Neural cell (in vitro differentiated cells): ENCODE results near the gene RBBP7. TPM values are rescaled to one million over a fixed set of nuclear protein-coding genes. Genes with fewer than 3 reads are reported as not detected.

ENCODE experiments used
- H2AFZ ChIP-seq: fragments of 200-600, 300-800 bp; sonication (generic), shearing (Covaris generic); 2 replicates; pipeline ENCODE4 v1.6.0; 2014; ENCODE audit warnings: low read depth, mild to moderate bottlenecking, antibody characterized with exemption, low read length, moderate library complexity
- H3F3A ChIP-seq: fragments of 200-600 bp; shearing (Covaris generic); 2 replicates; pipeline ENCODE4 v1.6.1; 2016; ENCODE audit warnings: mild to moderate bottlenecking, moderate library complexity, mixed read lengths, antibody characterized with exemption, low read length; ENCODE audit not compliant: insufficient read depth, poor library complexity, severe bottlenecking
- H3K27ac ChIP-seq: fragments of 200-600, 300-800 bp; sonication (generic), shearing (Covaris generic); 2 replicates; pipeline ENCODE4 v1.5.1; 2014; ENCODE audit warnings: mild to moderate bottlenecking, low read length, moderate library complexity
- H3K27me3 ChIP-seq: fragments of 300-800, 200-600 bp; sonication (generic), shearing (Covaris generic); 2 replicates; pipeline ENCODE4 v1.6.0; 2014; ENCODE audit warnings: mild to moderate bottlenecking, low read depth, low read length, moderate library complexity; ENCODE audit not compliant: insufficient read depth
- H3K36me3 ChIP-seq: fragments of 300-800, 200-600 bp; sonication (generic), shearing (Covaris generic); 2 replicates; pipeline ENCODE4 v1.5.1; 2014; ENCODE audit warnings: mild to moderate bottlenecking, antibody characterized with exemption, low read length, moderate library complexity; ENCODE audit not compliant: insufficient read depth
- H3K4me2 ChIP-seq: fragments of 300-800, 200-600 bp; sonication (generic), shearing (Covaris generic); 2 replicates; pipeline ENCODE4 v1.6.0; 2014; ENCODE audit warnings: mild to moderate bottlenecking, low read length
- H3K4me3 ChIP-seq: fragments of 300-800, 200-600 bp; sonication (generic), shearing (Covaris generic); 2 replicates; pipeline ENCODE4 v1.5.1; 2014; ENCODE audit warnings: mild to moderate bottlenecking, low read length, moderate library complexity
- H3K79me2 ChIP-seq: fragments of 200-600 bp; shearing (Covaris generic); replicated peaks from 2 replicates; pipeline ENCODE4 v1.6.0; 2014; ENCODE audit warnings: mild to moderate bottlenecking, low read length, moderate library complexity; ENCODE audit not compliant: insufficient read depth
- H3K9ac ChIP-seq: fragments of 300-800, 200-600 bp; sonication (generic), shearing (Covaris generic); 2 replicates; pipeline ENCODE4 v1.6.1; 2016; ENCODE audit warnings: mild to moderate bottlenecking, low read length, mixed read lengths
- H3K9me2 ChIP-seq: fragments of 200-600 bp; shearing (Covaris generic); 2 replicates; pipeline ENCODE4 v1.6.1; 2016; ENCODE audit warnings: mild to moderate bottlenecking, low read length, mixed read lengths; ENCODE audit not compliant: insufficient read depth
- H3K9me3 ChIP-seq: fragments of 200-600, 300-800 bp; sonication (generic), shearing (Covaris generic); 2 replicates; pipeline ENCODE4 v1.6.1; 2016; ENCODE audit warnings: mild to moderate bottlenecking, mixed run types, low read length, moderate library complexity, mixed read lengths
- H4K20me1 ChIP-seq: fragments of 200-600 bp; shearing (Covaris generic); 2 replicates; pipeline ENCODE4 v1.6.1; 2016; ENCODE audit warnings: mild to moderate bottlenecking, mixed run types; ENCODE audit not compliant: insufficient read depth
- EP300 ChIP-seq: fragments of 450-650 bp; conservative IDR thresholded peaks from 2 replicates; pipeline ENCODE4 v1.6.1; 2014; ENCODE audit warnings: antibody characterized with exemption, mild to moderate bottlenecking, moderate library complexity; ENCODE audit not compliant: poor library complexity, severe bottlenecking
- EZH2 ChIP-seq: fragments of 200-600, 300-800 bp; shearing (Covaris generic), sonication (generic); IDR thresholded peaks from 2 replicates; pipeline ENCODE4 v1.6.1; 2014; ENCODE audit warnings: antibody characterized with exemption, low read length, borderline replicate concordance, mild to moderate bottlenecking; ENCODE audit not compliant: insufficient read depth, poor library complexity, severe bottlenecking
- MXI1 ChIP-seq: fragments of 450-650 bp; conservative IDR thresholded peaks from 2 replicates; pipeline ENCODE4 v1.6.1; 2014; ENCODE audit warnings: antibody characterized with exemption, mild to moderate bottlenecking; ENCODE audit not compliant: poor library complexity, severe bottlenecking
- POLR2AphosphoS5 ChIP-seq: IDR thresholded peaks from 2 replicates; pipeline ENCODE4 v1.6.1; 2012
- RAD21 ChIP-seq: fragments of 450-650 bp; conservative IDR thresholded peaks from 2 replicates; pipeline ENCODE4 v1.6.1; 2014; ENCODE audit warnings: antibody characterized with exemption, mild to moderate bottlenecking, moderate library complexity
- SMC3 ChIP-seq: fragments of 450-650 bp; conservative IDR thresholded peaks from 2 replicates; pipeline ENCODE4 v1.6.1; 2014; ENCODE audit warnings: antibody characterized with exemption, mild to moderate bottlenecking, moderate library complexity; ENCODE audit not compliant: poor library complexity
- TAF1 ChIP-seq: IDR thresholded peaks from 2 replicates; pipeline ENCODE4 v1.6.1; 2012; ENCODE audit warnings: low read depth
- polyA plus RNA-seq: library from polyadenylated mRNA; depleted of rRNA; stranded (reverse); fragments of >200 nt; gene quantifications from 2 replicates; pipeline ENCODE4 v1.2.3, GENCODE V29; 2014
- TF ChIP-seq, protein P1 (sequence below): IDR thresholded peaks from 2 replicates; pipeline ENCODE4 v1.6.1; 2012; ENCODE audit warnings: borderline replicate concordance
- TF ChIP-seq, protein P2 (sequence below): fragments of 450-650 bp; IDR thresholded peaks from 2 replicates; pipeline ENCODE4 v1.5.1; 2014; ENCODE audit warnings: antibody characterized with exemption, mild to moderate bottlenecking, moderate library complexity; ENCODE audit not compliant: poor library complexity, severe bottlenecking

The RBBP7 gene
- polyA plus RNA-seq, 1 donor from 2014 or later, result 204 TPM

DNA sequence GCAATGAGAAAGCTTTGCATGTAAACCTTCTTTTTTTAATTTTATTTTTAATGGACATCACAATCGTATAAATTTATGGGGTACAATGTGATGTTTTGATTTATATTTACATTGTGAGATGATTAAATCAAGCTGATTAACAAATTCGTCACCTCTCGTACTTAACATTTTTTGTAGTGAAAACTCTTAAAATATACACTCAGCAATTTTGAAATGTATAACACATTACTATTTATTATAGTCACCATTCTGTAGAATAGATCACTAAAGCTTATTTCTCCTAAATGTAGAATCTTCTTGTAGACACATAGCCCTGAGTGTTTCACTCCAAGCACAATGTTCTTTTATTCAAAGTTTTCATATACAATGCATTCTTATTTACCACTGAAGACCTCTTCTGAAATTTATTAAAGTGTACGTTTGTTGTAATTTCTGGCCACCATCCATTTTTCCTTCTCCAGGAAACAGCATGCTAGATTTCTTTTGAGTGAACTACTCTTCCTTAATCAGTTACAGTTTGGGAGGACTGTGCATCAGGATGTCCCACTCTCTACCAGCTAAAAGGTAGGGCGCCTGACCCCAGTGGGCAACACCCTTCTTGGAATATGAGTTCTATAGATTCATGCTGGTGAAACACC, 4.4 kb upstream of the RBBP7 start:
- Histone ChIP-seq H3K4me2 (no peak overlapping the region), H3K4me3 (no peak overlapping the region), H3F3A (no peaks in the 10 kb centered on the region), H3K9me3 (no peaks in the 10 kb centered on the region), H3K27ac (no peak overlapping the region), H3K9ac (no peak overlapping the region), H3K79me2 (no peaks in the 10 kb centered on the region), H3K27me3 (no peaks in the 10 kb centered on the region), H4K20me1 (no peaks in the 10 kb centered on the region), H3K36me3 (no peaks in the 10 kb centered on the region), H3K9me2 (no peaks in the 10 kb centered on the region), H2AFZ (no peak overlapping the region)
- no peak for TF ChIP-seq SMC3
- TF ChIP-seq EP300, result no peak
- TF ChIP-seq MXI1, result no peak
- TF ChIP-seq, protein P1, sequence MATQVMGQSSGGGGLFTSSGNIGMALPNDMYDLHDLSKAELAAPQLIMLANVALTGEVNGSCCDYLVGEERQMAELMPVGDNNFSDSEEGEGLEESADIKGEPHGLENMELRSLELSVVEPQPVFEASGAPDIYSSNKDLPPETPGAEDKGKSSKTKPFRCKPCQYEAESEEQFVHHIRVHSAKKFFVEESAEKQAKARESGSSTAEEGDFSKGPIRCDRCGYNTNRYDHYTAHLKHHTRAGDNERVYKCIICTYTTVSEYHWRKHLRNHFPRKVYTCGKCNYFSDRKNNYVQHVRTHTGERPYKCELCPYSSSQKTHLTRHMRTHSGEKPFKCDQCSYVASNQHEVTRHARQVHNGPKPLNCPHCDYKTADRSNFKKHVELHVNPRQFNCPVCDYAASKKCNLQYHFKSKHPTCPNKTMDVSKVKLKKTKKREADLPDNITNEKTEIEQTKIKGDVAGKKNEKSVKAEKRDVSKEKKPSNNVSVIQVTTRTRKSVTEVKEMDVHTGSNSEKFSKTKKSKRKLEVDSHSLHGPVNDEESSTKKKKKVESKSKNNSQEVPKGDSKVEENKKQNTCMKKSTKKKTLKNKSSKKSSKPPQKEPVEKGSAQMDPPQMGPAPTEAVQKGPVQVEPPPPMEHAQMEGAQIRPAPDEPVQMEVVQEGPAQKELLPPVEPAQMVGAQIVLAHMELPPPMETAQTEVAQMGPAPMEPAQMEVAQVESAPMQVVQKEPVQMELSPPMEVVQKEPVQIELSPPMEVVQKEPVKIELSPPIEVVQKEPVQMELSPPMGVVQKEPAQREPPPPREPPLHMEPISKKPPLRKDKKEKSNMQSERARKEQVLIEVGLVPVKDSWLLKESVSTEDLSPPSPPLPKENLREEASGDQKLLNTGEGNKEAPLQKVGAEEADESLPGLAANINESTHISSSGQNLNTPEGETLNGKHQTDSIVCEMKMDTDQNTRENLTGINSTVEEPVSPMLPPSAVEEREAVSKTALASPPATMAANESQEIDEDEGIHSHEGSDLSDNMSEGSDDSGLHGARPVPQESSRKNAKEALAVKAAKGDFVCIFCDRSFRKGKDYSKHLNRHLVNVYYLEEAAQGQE, result no peak
- no peak for TF ChIP-seq TAF1
- no peak for TF ChIP-seq EZH2
- no peak for TF ChIP-seq POLR2AphosphoS5
- TF ChIP-seq, protein P2, sequence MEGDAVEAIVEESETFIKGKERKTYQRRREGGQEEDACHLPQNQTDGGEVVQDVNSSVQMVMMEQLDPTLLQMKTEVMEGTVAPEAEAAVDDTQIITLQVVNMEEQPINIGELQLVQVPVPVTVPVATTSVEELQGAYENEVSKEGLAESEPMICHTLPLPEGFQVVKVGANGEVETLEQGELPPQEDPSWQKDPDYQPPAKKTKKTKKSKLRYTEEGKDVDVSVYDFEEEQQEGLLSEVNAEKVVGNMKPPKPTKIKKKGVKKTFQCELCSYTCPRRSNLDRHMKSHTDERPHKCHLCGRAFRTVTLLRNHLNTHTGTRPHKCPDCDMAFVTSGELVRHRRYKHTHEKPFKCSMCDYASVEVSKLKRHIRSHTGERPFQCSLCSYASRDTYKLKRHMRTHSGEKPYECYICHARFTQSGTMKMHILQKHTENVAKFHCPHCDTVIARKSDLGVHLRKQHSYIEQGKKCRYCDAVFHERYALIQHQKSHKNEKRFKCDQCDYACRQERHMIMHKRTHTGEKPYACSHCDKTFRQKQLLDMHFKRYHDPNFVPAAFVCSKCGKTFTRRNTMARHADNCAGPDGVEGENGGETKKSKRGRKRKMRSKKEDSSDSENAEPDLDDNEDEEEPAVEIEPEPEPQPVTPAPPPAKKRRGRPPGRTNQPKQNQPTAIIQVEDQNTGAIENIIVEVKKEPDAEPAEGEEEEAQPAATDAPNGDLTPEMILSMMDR, result no peak
- TF ChIP-seq RAD21, result no peak

DNA sequence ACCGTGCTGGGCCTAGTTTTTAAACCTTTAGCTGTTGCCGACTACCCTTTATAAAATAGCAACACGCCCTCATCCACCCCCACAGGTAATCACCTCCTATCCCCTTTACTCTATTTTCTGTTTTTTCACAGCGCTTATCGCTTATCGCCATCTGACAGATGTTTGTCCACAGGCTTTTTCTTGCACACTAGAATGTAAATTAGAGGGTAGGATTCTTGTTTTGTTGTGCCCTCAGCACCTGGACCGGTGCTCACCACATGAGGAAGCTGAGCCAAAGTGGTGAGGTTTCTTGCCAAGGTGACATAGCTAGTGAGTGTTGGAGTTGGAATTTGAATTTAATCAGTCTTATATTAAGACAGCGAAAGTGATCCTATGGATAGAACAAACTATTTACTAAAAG, 2.9 kb upstream of the RBBP7 start:
- Histone ChIP-seq H3K27me3 (no peaks in the 10 kb centered on the region), H3K36me3 (no peaks in the 10 kb centered on the region)

More for the DNA sequence above, 2.9 kb upstream of the RBBP7 start:
- H3K9me2 ChIP-seq, result no peaks in the 10 kb centered on the region
- no peak overlapping the region for H3K4me2 ChIP-seq
- no peak overlapping the region for H3K4me3 ChIP-seq
- no peak overlapping the region for H2AFZ ChIP-seq
- H3F3A ChIP-seq, result no peaks in the 10 kb centered on the region
- H3K9me3 ChIP-seq, result no peaks in the 10 kb centered on the region
- H3K79me2 ChIP-seq, result peaks cover 2% of the 10 kb centered on the region
- no peak overlapping the region for H3K27ac ChIP-seq
- H4K20me1 ChIP-seq, result no peaks in the 10 kb centered on the region
- TF ChIP-seq, protein P1, result no peak
- TF ChIP-seq TAF1 (no peak), SMC3 (no peak), MXI1 (no peak), POLR2AphosphoS5 (no peak), EP300 (no peak), RAD21 (no peak), EZH2 (no peak)
- TF ChIP-seq, protein P2, result no peak
- no peak overlapping the region for H3K9ac ChIP-seq
